Thoracic aorta (tissue), 2 donors: ENCODE results near the gene SPATA3. TPM values are rescaled to one million over a fixed set of nuclear protein-coding genes. Genes with fewer than 3 reads are reported as not detected.

Experiments
- ATAC-seq: fragments of 150-250 bp; one replicate; pipeline ENCODE4 v1.8.0; 2017; ENCODE audit warnings: low read depth; ENCODE audit not compliant: insufficient number of reproducible peaks, low FRiP score
- DNase-seq: peaks from one replicate; pipeline ENCODE4 v3.0.0-alpha.2; 2020; ENCODE audit warnings: low spot score
- H3K27ac ChIP-seq, 2 donors: fragments of 200-600 bp; sonication (generic); 1 replicate in 1 of 2; 2 replicates in 1 of 2; pipeline ENCODE4 v1.5.1; 2016; ENCODE audit warnings: mild to moderate bottlenecking in 2 of 2, moderate library complexity in 2 of 2
- H3K27me3 ChIP-seq: fragments of 200-600 bp; sonication (generic); replicated peaks from 2 replicates; pipeline ENCODE4 v1.6.0; 2016; ENCODE audit warnings: mild to moderate bottlenecking; ENCODE audit not compliant: insufficient read depth
- H3K36me3 ChIP-seq: fragments of 200-600 bp; sonication (generic); one replicate; pipeline ENCODE4 v1.5.1; 2016
- H3K4me1 ChIP-seq, 2 donors: fragments of 200-600 bp; sonication (generic); 1 replicate in 1 of 2; 2 replicates in 1 of 2; pipeline versions ENCODE4 v1.5.1 to v1.6.0; 2016; ENCODE audit warnings: low read depth in 2 of 2, mild to moderate bottlenecking in 1 of 2; ENCODE audit not compliant: control insufficient read depth in 1 of 2
- H3K4me3 ChIP-seq: fragments of 200-600 bp; sonication (generic); 2 replicates; pipeline ENCODE4 v1.5.1; 2016; ENCODE audit warnings: mild to moderate bottlenecking
- H3K9me3 ChIP-seq: fragments of 200-600 bp; sonication (generic); 2 replicates; pipeline ENCODE4 v1.5.1; 2016
- total RNA-seq, 2 donors: library from RNA; depleted of rRNA; stranded (reverse); fragments of >200 nt; gene quantifications; one replicate each; pipeline versions ENCODE4 v1.1.0 to v1.2.3, GENCODE V29; 2016
- TF ChIP-seq, protein P1 (sequence below): fragments of 200-600 bp; sonication (generic); IDR thresholded peaks from one replicate; pipeline ENCODE4 v1.5.1; 2019; ENCODE audit warnings: antibody characterized with exemption

The SPATA3 gene
- total RNA-seq, 2 donors from 2014 or later, result not detected

- Histone ChIP-seq H3K4me1 (peaks cover 0 to 5% of the 10 kb centered on the region in 2 donors), H3K4me3 (no peak overlapping the region), H3K9me3 (no peaks in the 10 kb centered on the region), H3K27me3 (no peaks in the 10 kb centered on the region), H3K27ac (no peak overlapping the region), H3K36me3 (no peaks in the 10 kb centered on the region)
- DNase-seq (no peak), ATAC-seq (no peak)
- TF ChIP-seq, protein P1, sequence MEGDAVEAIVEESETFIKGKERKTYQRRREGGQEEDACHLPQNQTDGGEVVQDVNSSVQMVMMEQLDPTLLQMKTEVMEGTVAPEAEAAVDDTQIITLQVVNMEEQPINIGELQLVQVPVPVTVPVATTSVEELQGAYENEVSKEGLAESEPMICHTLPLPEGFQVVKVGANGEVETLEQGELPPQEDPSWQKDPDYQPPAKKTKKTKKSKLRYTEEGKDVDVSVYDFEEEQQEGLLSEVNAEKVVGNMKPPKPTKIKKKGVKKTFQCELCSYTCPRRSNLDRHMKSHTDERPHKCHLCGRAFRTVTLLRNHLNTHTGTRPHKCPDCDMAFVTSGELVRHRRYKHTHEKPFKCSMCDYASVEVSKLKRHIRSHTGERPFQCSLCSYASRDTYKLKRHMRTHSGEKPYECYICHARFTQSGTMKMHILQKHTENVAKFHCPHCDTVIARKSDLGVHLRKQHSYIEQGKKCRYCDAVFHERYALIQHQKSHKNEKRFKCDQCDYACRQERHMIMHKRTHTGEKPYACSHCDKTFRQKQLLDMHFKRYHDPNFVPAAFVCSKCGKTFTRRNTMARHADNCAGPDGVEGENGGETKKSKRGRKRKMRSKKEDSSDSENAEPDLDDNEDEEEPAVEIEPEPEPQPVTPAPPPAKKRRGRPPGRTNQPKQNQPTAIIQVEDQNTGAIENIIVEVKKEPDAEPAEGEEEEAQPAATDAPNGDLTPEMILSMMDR, result no peak
These were observed 12.4 kb upstream of the SPATA3 start for GRCh38 chr2:230983566-230983965.

- DNase-seq, result no peak
- TF ChIP-seq, protein P1, result no peak
- no peak for ATAC-seq
These were observed 11.3 kb upstream of the SPATA3 start for GRCh38 chr2:230984393-230985220.

DNA sequence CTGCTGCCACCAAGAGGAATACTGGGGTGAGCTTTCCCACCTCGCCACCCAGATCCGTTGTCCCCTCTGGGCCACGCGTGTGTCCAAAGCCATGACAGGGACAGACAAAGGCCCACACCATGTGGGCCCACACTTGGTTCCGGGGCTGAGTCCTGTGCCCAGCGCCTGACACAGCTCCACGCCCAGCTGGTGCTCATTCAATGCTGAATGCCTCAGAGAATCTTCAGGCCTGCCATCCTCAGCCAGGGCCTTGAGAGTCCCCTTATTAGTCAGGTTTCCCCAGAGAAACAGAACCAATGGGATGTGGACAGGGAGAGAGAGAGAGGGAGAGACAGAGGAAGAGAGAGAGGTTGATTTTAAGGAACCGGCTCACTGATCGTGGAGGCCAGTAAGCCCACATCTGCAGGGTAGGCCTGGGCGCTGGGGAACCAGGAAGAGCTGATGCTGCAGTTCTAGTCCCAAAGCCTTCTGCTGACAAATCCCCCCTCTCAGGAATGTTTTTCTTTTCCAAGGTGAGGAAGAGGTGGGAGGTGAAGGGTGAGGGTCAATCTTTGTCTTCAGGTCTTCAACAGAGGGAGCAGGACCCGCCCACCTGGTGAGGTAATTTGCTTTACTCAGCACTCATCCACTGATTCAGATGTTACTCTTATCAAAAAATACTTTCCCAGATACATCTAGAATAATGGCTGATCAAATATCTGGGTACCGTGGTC is 10.2 kb upstream of the SPATA3 start:
- Histone ChIP-seq H3K4me1 (peaks cover 0 to 5% of the 10 kb centered on the region in 2 donors), H3K9me3 (no peaks in the 10 kb centered on the region), H3K4me3 (no peak overlapping the region), H3K36me3 (no peaks in the 10 kb centered on the region), H3K27ac (no peak overlapping the region), H3K27me3 (no peaks in the 10 kb centered on the region)
- ATAC-seq, result no peak
- no peak for DNase-seq
- TF ChIP-seq, protein P1, result no peak

More at GRCh38 chr2:230984393-230985220, 11.3 kb upstream of the SPATA3 start:
- H3K36me3 ChIP-seq, result no peaks in the 10 kb centered on the region
- no peaks in the 10 kb centered on the region for H3K9me3 ChIP-seq
- H3K27ac ChIP-seq, result no peak overlapping the region
- H3K4me1 ChIP-seq, result peaks cover 0 to 5% of the 10 kb centered on the region in 2 donors
- H3K27me3 ChIP-seq, result no peaks in the 10 kb centered on the region
- no peak overlapping the region for H3K4me3 ChIP-seq

GRCh38 chr2:230986520-230987136 is 9.3 kb upstream of the SPATA3 start:
- DNase-seq (no peak), ATAC-seq (no peak)
- Histone ChIP-seq H3K27ac (no peak overlapping the region), H3K36me3 (no peaks in the 10 kb centered on the region), H3K4me3 (peak overlapping the region; percentile 71), H3K9me3 (no peaks in the 10 kb centered on the region), H3K4me1 (peaks cover 0 to 5% of the 10 kb centered on the region in 2 donors), H3K27me3 (no peaks in the 10 kb centered on the region)
- TF ChIP-seq, protein P1, result no peak
